Measurements from ENCODE around the gene ZCCHC9. TPM values are rescaled to one million over a fixed set of nuclear protein-coding genes. Genes with fewer than 3 reads are reported as not detected.

ZCCHC9 gene
- total RNA-seq, 1 donor from 2014 or later: 22.5 TPM

DNA sequence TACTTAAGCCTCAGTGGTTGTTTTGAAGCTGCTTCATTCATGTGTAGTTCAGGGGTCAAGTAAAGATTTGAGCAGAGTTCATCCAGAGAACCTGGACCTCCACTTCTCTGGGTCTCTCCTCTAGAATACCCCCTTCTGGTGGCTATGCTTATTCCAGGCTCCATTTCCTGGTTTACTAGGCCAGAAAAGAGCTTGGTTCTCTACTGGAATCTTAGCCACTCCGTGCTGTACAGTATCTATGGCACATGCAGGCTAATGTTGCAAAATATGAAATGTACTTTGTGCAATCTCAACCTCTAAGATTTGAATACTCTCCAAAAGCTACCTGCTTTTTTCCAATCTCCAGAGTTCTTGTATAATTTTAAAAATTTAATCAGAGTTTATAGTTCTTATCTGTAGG is 17.4 kb upstream of the ZCCHC9 start:
- H3K27ac Mint-ChIP-seq (ENCODE audit: unreplicated experiment): no peak overlapping the region
- Histone ChIP-seq H3K36me3 (ENCODE audit: insufficient read depth, low read length) (no peaks in the 10 kb centered on the region), H3K27ac (ENCODE audit: low read depth, low read length) (no peak overlapping the region), H3K9me3 (ENCODE audit: insufficient read depth, low read depth, low read length) (no peaks in the 10 kb centered on the region), H4K20me1 (ENCODE audit: insufficient read depth, low read length) (peaks cover 6% of the 10 kb centered on the region), H3K79me2 (ENCODE audit: insufficient read depth, low read length) (peaks cover 12% of the 10 kb centered on the region), H3K4me1 (ENCODE audit: insufficient read depth, low read length) (no peaks in the 10 kb centered on the region), H3K4me3 (ENCODE audit: insufficient read depth, low read depth, low read length) (no peak overlapping the region), H3K4me2 (ENCODE audit: low read length) (no peak overlapping the region), H2AFZ (ENCODE audit: low read depth, low read length) (no peak overlapping the region), H3K27me3 (ENCODE audit: insufficient read depth, low read length) (no peaks in the 10 kb centered on the region), H3K9ac (ENCODE audit: low read length) (no peak overlapping the region)
- H3K4me1 Mint-ChIP-seq (ENCODE audit: low read depth, unreplicated experiment): no peaks in the 10 kb centered on the region
- H3K9me3 Mint-ChIP-seq (ENCODE audit: unreplicated experiment): peaks cover 1% of the 10 kb centered on the region
- H3K4me3 Mint-ChIP-seq (ENCODE audit: unreplicated experiment): no peak overlapping the region
- no peak for TF ChIP-seq EZH2 (IDR thresholded peaks at IDR 0.05; ENCODE audit: insufficient read depth, low read length)
- TF ChIP-seq, protein P1, sequence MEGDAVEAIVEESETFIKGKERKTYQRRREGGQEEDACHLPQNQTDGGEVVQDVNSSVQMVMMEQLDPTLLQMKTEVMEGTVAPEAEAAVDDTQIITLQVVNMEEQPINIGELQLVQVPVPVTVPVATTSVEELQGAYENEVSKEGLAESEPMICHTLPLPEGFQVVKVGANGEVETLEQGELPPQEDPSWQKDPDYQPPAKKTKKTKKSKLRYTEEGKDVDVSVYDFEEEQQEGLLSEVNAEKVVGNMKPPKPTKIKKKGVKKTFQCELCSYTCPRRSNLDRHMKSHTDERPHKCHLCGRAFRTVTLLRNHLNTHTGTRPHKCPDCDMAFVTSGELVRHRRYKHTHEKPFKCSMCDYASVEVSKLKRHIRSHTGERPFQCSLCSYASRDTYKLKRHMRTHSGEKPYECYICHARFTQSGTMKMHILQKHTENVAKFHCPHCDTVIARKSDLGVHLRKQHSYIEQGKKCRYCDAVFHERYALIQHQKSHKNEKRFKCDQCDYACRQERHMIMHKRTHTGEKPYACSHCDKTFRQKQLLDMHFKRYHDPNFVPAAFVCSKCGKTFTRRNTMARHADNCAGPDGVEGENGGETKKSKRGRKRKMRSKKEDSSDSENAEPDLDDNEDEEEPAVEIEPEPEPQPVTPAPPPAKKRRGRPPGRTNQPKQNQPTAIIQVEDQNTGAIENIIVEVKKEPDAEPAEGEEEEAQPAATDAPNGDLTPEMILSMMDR (IDR thresholded peaks at IDR 0.05; ENCODE audit: insufficient read depth, low read depth, low read length): no peak
- DNase-seq (ENCODE audit: low read depth) (no peak), FAIRE-seq (no peak)
- H3K36me3 Mint-ChIP-seq (ENCODE audit: low read depth, unreplicated experiment): no peaks in the 10 kb centered on the region
- H3K27me3 Mint-ChIP-seq (ENCODE audit: low read depth, unreplicated experiment): no peaks in the 10 kb centered on the region

DNA sequence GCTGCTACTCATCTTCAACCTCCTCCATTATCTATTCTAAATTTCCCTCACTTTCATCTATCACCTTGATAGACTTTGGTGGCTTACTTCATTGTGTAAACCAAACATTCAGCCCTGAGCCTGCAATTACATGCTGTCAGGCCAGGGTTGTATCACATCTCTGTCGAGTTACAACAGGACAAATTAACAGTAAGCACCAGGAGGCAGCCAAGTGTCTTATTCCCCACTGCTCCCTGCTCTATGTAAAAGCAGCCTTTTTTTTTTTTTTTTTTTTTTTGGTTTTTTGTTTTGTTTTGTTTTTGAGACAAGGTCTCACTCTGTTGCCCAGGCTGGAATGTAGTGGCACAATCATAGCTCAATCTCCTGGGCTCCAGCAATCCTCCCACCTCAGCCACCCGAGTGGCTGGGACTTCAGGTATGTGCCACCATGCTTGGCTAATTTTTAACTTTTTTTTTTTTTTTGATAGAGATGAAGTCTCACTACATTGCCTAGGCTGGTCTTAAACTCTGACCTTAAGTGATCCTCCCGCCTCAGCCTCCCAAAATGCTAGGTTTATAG is 15.2 kb upstream of the ZCCHC9 start:
- Histone ChIP-seq H3K36me3 (ENCODE audit: insufficient read depth, low read length) (no peaks in the 10 kb centered on the region), H4K20me1 (ENCODE audit: insufficient read depth, low read length) (peaks cover 10% of the 10 kb centered on the region), H3K9me3 (ENCODE audit: insufficient read depth, low read depth, low read length) (no peaks in the 10 kb centered on the region), H2AFZ (ENCODE audit: low read depth, low read length) (no peak overlapping the region), H3K4me3 (ENCODE audit: insufficient read depth, low read depth, low read length) (no peak overlapping the region), H3K4me1 (ENCODE audit: insufficient read depth, low read length) (no peaks in the 10 kb centered on the region), H3K4me2 (ENCODE audit: low read length) (no peak overlapping the region), H3K27ac (ENCODE audit: low read depth, low read length) (no peak overlapping the region), H3K79me2 (ENCODE audit: insufficient read depth, low read length) (peaks cover 27% of the 10 kb centered on the region), H3K27me3 (ENCODE audit: insufficient read depth, low read length) (no peaks in the 10 kb centered on the region), H3K9ac (ENCODE audit: low read length) (no peak overlapping the region)
- FAIRE-seq (no peak), DNase-seq (ENCODE audit: low read depth) (no peak)
- Mint-ChIP-seq H3K4me3 (ENCODE audit: unreplicated experiment) (no peak overlapping the region), H3K36me3 (ENCODE audit: low read depth, unreplicated experiment) (no peaks in the 10 kb centered on the region), H3K27me3 (ENCODE audit: low read depth, unreplicated experiment) (no peaks in the 10 kb centered on the region), H3K9me3 (ENCODE audit: unreplicated experiment) (no peaks in the 10 kb centered on the region), H3K4me1 (ENCODE audit: low read depth, unreplicated experiment) (no peaks in the 10 kb centered on the region), H3K27ac (ENCODE audit: unreplicated experiment) (no peak overlapping the region)
- no peak for TF ChIP-seq EZH2 (IDR thresholded peaks at IDR 0.05; ENCODE audit: insufficient read depth, low read length)
- TF ChIP-seq, protein P1 (IDR thresholded peaks at IDR 0.05; ENCODE audit: insufficient read depth, low read depth, low read length): no peak

DNA sequence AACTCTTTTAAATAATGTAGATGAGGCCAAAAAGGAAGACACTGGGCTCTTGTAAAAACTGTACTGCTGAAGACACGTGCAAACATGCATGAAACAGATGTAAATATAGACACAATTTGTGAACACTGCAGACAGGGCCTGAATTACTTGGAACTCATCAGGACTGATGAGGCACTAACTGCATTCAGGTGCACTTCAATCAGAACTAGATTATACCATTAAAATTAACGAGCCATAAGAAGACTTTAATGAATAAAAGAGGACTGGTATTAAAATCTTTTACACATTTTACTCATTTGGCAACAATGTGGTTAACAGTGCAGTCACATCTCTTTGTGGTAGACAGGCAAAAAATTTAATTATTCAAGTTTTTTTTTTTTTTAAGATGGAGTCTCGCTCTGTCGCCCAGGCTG is 13.4 kb upstream of the ZCCHC9 start:
- Histone ChIP-seq H3K9ac (ENCODE audit: low read length) (no peak overlapping the region), H2AFZ (ENCODE audit: low read depth, low read length) (no peak overlapping the region), H3K36me3 (ENCODE audit: insufficient read depth, low read length) (no peaks in the 10 kb centered on the region), H3K27ac (ENCODE audit: low read depth, low read length) (no peak overlapping the region), H3K4me1 (ENCODE audit: insufficient read depth, low read length) (no peaks in the 10 kb centered on the region), H4K20me1 (ENCODE audit: insufficient read depth, low read length) (peaks cover 12% of the 10 kb centered on the region), H3K27me3 (ENCODE audit: insufficient read depth, low read length) (no peaks in the 10 kb centered on the region), H3K79me2 (ENCODE audit: insufficient read depth, low read length) (peaks cover 43% of the 10 kb centered on the region), H3K4me2 (ENCODE audit: low read length) (no peak overlapping the region), H3K9me3 (ENCODE audit: insufficient read depth, low read depth, low read length) (no peaks in the 10 kb centered on the region), H3K4me3 (ENCODE audit: insufficient read depth, low read depth, low read length) (no peak overlapping the region)
- Mint-ChIP-seq H3K27me3 (ENCODE audit: low read depth, unreplicated experiment) (no peaks in the 10 kb centered on the region), H3K27ac (ENCODE audit: unreplicated experiment) (no peak overlapping the region), H3K4me3 (ENCODE audit: unreplicated experiment) (no peak overlapping the region), H3K4me1 (ENCODE audit: low read depth, unreplicated experiment) (no peaks in the 10 kb centered on the region), H3K36me3 (ENCODE audit: low read depth, unreplicated experiment) (peaks cover 1% of the 10 kb centered on the region), H3K9me3 (ENCODE audit: unreplicated experiment) (peaks cover 9% of the 10 kb centered on the region)
- DNase-seq (ENCODE audit: low read depth): no peak
- TF ChIP-seq, protein P1 (IDR thresholded peaks at IDR 0.05; ENCODE audit: insufficient read depth, low read depth, low read length): no peak
- no peak for TF ChIP-seq EZH2 (IDR thresholded peaks at IDR 0.05; ENCODE audit: insufficient read depth, low read length)
- no peak for FAIRE-seq

Data from astrocyte (in vitro differentiated cells and primary cell).